Measurements from ENCODE around the gene SDC1. TPM values are rescaled to one million over a fixed set of nuclear protein-coding genes. Genes with fewer than 3 reads are reported as not detected.
A peak's percentile ranks its signal among the peaks of the same experiment; 100 is the strongest.
"Not testable (repeated sequence)": the region's sequence is repeated elsewhere in the genome, so short reads cannot be mapped to it uniquely, and the experiment has no call there.

SDC1 gene
- total and polyA plus RNA-seq, 9 donors: 6.3 to 37.9 (median 13.9) TPM

GRCh38 chr2:20198001-20198400 is 26.9 kb downstream of the SDC1 start:
- DNase-seq: no peak
- no peak overlapping the region for H3K4me3 ChIP-seq (ENCODE audit: low read length)
- 64% methylated on average over 9 of the region's 9 CpGs for WGBS (ENCODE audit: insufficient coverage)
- H3K27ac ChIP-seq (ENCODE audit: low read length): no peak overlapping the region
- no peaks in the 10 kb centered on the region for H3K27me3 ChIP-seq (ENCODE audit: control insufficient read depth, insufficient read depth, low read length)
- H3K4me1 ChIP-seq (ENCODE audit: control insufficient read depth, insufficient read depth, low read length): peaks cover 8% of the 10 kb centered on the region
- H3K36me3 ChIP-seq (ENCODE audit: control insufficient read depth, insufficient read depth, low read length): peaks cover 5% of the 10 kb centered on the region
- H3K9me3 ChIP-seq (replicated peaks; ENCODE audit: control insufficient read depth, low read depth, low read length): no peaks in the 10 kb centered on the region

- Histone ChIP-seq H3K27ac (ENCODE audit: low read length) (no peak overlapping the region), H3K27me3 (ENCODE audit: control insufficient read depth, insufficient read depth, low read length) (no peaks in the 10 kb centered on the region), H3K36me3 (ENCODE audit: control insufficient read depth, insufficient read depth, low read length) (peaks cover 5% of the 10 kb centered on the region), H3K4me3 (ENCODE audit: low read length) (no peak overlapping the region), H3K9me3 (replicated peaks; ENCODE audit: control insufficient read depth, low read depth, low read length) (no peaks in the 10 kb centered on the region), H3K4me1 (ENCODE audit: control insufficient read depth, insufficient read depth, low read length) (peaks cover 8% of the 10 kb centered on the region)
- WGBS (ENCODE audit: insufficient coverage): no CpG with 5 or more reads among the region's 9 CpGs
- no peak for DNase-seq
These were observed 27.7 kb downstream of the SDC1 start for GRCh38 chr2:20197192-20197591.

- H3K4me1 ChIP-seq (ENCODE audit: control insufficient read depth, insufficient read depth, low read length): peaks cover 10% of the 10 kb centered on the region
- no peaks in the 10 kb centered on the region for H3K27me3 ChIP-seq (ENCODE audit: control insufficient read depth, insufficient read depth, low read length)
- 27% methylated on average over 11 of the region's 16 CpGs for WGBS (ENCODE audit: insufficient coverage)
- H3K27ac ChIP-seq (ENCODE audit: low read length): no peak overlapping the region
- H3K36me3 ChIP-seq (ENCODE audit: control insufficient read depth, insufficient read depth, low read length): peaks cover 4% of the 10 kb centered on the region
- no peaks in the 10 kb centered on the region for H3K9me3 ChIP-seq (replicated peaks; ENCODE audit: control insufficient read depth, low read depth, low read length)
- H3K4me3 ChIP-seq (ENCODE audit: low read length): no peak overlapping the region
- DNase-seq: peak; percentile 70
These were observed 28.2 kb downstream of the SDC1 start for GRCh38 chr2:20196657-20197161.

GRCh38 chr2:20196053-20196656 is 28.8 kb downstream of the SDC1 start:
- Histone ChIP-seq H3K27ac (ENCODE audit: low read length) (no peak overlapping the region), H3K36me3 (ENCODE audit: control insufficient read depth, insufficient read depth, low read length) (no peaks in the 10 kb centered on the region)
- WGBS (ENCODE audit: insufficient coverage): 79% methylated on average over 6 of the region's 7 CpGs

GRCh38 chr2:20195431-20196033 is 29.4 kb downstream of the SDC1 start:
- Histone ChIP-seq H3K4me1 (ENCODE audit: control insufficient read depth, insufficient read depth, low read length) (peaks cover 14% of the 10 kb centered on the region), H3K4me3 (ENCODE audit: low read length) (no peak overlapping the region), H3K9me3 (replicated peaks; ENCODE audit: control insufficient read depth, low read depth, low read length) (no peaks in the 10 kb centered on the region), H3K27me3 (ENCODE audit: control insufficient read depth, insufficient read depth, low read length) (no peaks in the 10 kb centered on the region), H3K27ac (ENCODE audit: low read length) (no peak overlapping the region), H3K36me3 (ENCODE audit: control insufficient read depth, insufficient read depth, low read length) (no peaks in the 10 kb centered on the region)
- no peak for DNase-seq
- 82% methylated on average over 5 of the region's 12 CpGs for WGBS (ENCODE audit: insufficient coverage)

More at GRCh38 chr2:20196053-20196656, 28.8 kb downstream of the SDC1 start:
- Histone ChIP-seq H3K9me3 (replicated peaks; ENCODE audit: control insufficient read depth, low read depth, low read length) (no peaks in the 10 kb centered on the region), H3K4me3 (ENCODE audit: low read length) (no peak overlapping the region), H3K4me1 (ENCODE audit: control insufficient read depth, insufficient read depth, low read length) (peaks cover 14% of the 10 kb centered on the region), H3K27me3 (ENCODE audit: control insufficient read depth, insufficient read depth, low read length) (no peaks in the 10 kb centered on the region)
- no peak for DNase-seq

GRCh38 chr2:20195016-20195411 is 29.9 kb downstream of the SDC1 start:
- not testable (repeated sequence) for H3K36me3 ChIP-seq (ENCODE audit: control insufficient read depth, insufficient read depth, low read length); H3K4me3 ChIP-seq (ENCODE audit: low read length); H3K9me3 ChIP-seq (replicated peaks; ENCODE audit: control insufficient read depth, low read depth, low read length); H3K27me3 ChIP-seq (ENCODE audit: control insufficient read depth, insufficient read depth, low read length); H3K27ac ChIP-seq (ENCODE audit: low read length); DNase-seq
- peaks cover 14% of the 10 kb centered on the region for H3K4me1 ChIP-seq (ENCODE audit: control insufficient read depth, insufficient read depth, low read length)
- WGBS (ENCODE audit: insufficient coverage): 100% methylated on average over 2 of the region's 8 CpGs

- Histone ChIP-seq H3K27ac (ENCODE audit: low read length) (no peak overlapping the region), H3K9me3 (replicated peaks; ENCODE audit: control insufficient read depth, low read depth, low read length) (no peaks in the 10 kb centered on the region), H3K4me1 (ENCODE audit: control insufficient read depth, insufficient read depth, low read length) (peaks cover 14% of the 10 kb centered on the region), H3K27me3 (ENCODE audit: control insufficient read depth, insufficient read depth, low read length) (no peaks in the 10 kb centered on the region), H3K36me3 (ENCODE audit: control insufficient read depth, insufficient read depth, low read length) (no peaks in the 10 kb centered on the region), H3K4me3 (ENCODE audit: low read length) (no peak overlapping the region)
- no peak for DNase-seq
- WGBS (ENCODE audit: insufficient coverage): 77% methylated on average over 10 of the region's 16 CpGs
These were observed 30.6 kb downstream of the SDC1 start for GRCh38 chr2:20194097-20195015.

GRCh38 chr2:20193185-20193584 is 31.7 kb downstream of the SDC1 start:
- no peaks in the 10 kb centered on the region for H3K27me3 ChIP-seq (ENCODE audit: control insufficient read depth, insufficient read depth, low read length)
- 60% methylated on average over 1 of the region's 4 CpGs for WGBS (ENCODE audit: insufficient coverage)
- H3K27ac ChIP-seq (ENCODE audit: low read length): no peak overlapping the region
- H3K9me3 ChIP-seq (replicated peaks; ENCODE audit: control insufficient read depth, low read depth, low read length): no peaks in the 10 kb centered on the region
- H3K4me3 ChIP-seq (ENCODE audit: low read length): no peak overlapping the region
- peaks cover 18% of the 10 kb centered on the region for H3K4me1 ChIP-seq (ENCODE audit: control insufficient read depth, insufficient read depth, low read length)
- H3K36me3 ChIP-seq (ENCODE audit: control insufficient read depth, insufficient read depth, low read length): no peaks in the 10 kb centered on the region
- DNase-seq: no peak

GRCh38 chr2:20192781-20193180 is 32.1 kb downstream of the SDC1 start:
- 28% methylated on average over 2 of the region's 2 CpGs for WGBS (ENCODE audit: insufficient coverage)
- Histone ChIP-seq H3K4me1 (ENCODE audit: control insufficient read depth, insufficient read depth, low read length) (peaks cover 18% of the 10 kb centered on the region), H3K9me3 (replicated peaks; ENCODE audit: control insufficient read depth, low read depth, low read length) (no peaks in the 10 kb centered on the region), H3K36me3 (ENCODE audit: control insufficient read depth, insufficient read depth, low read length) (no peaks in the 10 kb centered on the region), H3K27ac (ENCODE audit: low read length) (no peak overlapping the region), H3K4me3 (ENCODE audit: low read length) (no peak overlapping the region), H3K27me3 (ENCODE audit: control insufficient read depth, insufficient read depth, low read length) (no peaks in the 10 kb centered on the region)
- DNase-seq: no peak

Data from muscle of leg (tissue), 11 donors.